Common myeloid progenitor, CD34-positive (primary cell): ENCODE data around the gene EFHB.
A peak's percentile ranks its signal among the peaks of the same experiment; 100 is the strongest.
"Not testable (repeated sequence)": the region's sequence is repeated elsewhere in the genome, so short reads cannot be mapped to it uniquely, and the experiment has no call there.

Experiments used
- CTCF ChIA-PET: fragments of 350-600 bp; sonication (Branson Sonifier 250); formaldehyde crosslinking; loops from one replicate; lab custom pipeline; 2021; ENCODE audit warnings: antibody characterized with exemption; lab: Charles Lee
- POLR2A ChIA-PET: fragments of 350-600 bp; sonication (Branson Sonifier 250); formaldehyde crosslinking; loops from one replicate; lab custom pipeline; 2021; ENCODE audit warnings: antibody characterized with exemption; lab: Charles Lee
- DNase-seq, 3 donors: peaks; one replicate each; pipeline versions ENCODE4 v3.0.0 to v3.0.0-alpha.2; 2013
- H3K27ac ChIP-seq, 2 experiments: 1 replicate in 1 of 2; 2 replicates in 1 of 2; pipeline ENCODE4 v1.7.0; 2013; ENCODE audit warnings: inconsistent platforms in 2 of 2, low read length in 2 of 2, mild to moderate bottlenecking in 2 of 2, low read depth in 1 of 2, moderate library complexity in 1 of 2; ENCODE audit not compliant: severe bottlenecking in 2 of 2, insufficient read depth in 1 of 2, poor library complexity in 1 of 2
- H3K27me3 ChIP-seq, 5 experiments: replicated peaks in 2 of 5; 1 replicate in 3 of 5; 2 replicates in 2 of 5; pipeline versions ENCODE4 v1.6.1 to v1.7.0; 2013; ENCODE audit warnings: low read length in 4 of 5, mild to moderate bottlenecking in 2 of 5, moderate library complexity in 2 of 5, inconsistent platforms in 1 of 5; ENCODE audit not compliant: insufficient read depth in 5 of 5, control insufficient read depth in 4 of 5
- H3K36me3 ChIP-seq, 4 experiments: 1 replicate in 2 of 4; 2 replicates in 2 of 4; pipeline versions ENCODE4 v1.6.1 to v1.7.0; 2013; ENCODE audit warnings: low read length in 3 of 4, control low read depth in 1 of 4, mild to moderate bottlenecking in 1 of 4; ENCODE audit not compliant: control insufficient read depth in 4 of 4, insufficient read depth in 4 of 4
- H3K4me1 ChIP-seq, 4 experiments: 1 replicate in 3 of 4; 2 replicates in 1 of 4; pipeline versions ENCODE4 v1.6.1 to v1.7.1; 2013; ENCODE audit warnings: low read length in 3 of 4, mild to moderate bottlenecking in 3 of 4, control low read depth in 1 of 4, inconsistent platforms in 1 of 4, moderate library complexity in 1 of 4; ENCODE audit not compliant: control insufficient read depth in 4 of 4, insufficient read depth in 4 of 4; ENCODE audit errors: control extremely low read depth in 1 of 4
- H3K4me3 ChIP-seq, 7 experiments: 1 replicate in 4 of 7; 2 replicates in 3 of 7; pipeline versions ENCODE4 v1.5.1 to v1.7.0; 2013; ENCODE audit warnings: mild to moderate bottlenecking in 7 of 7, low read length in 6 of 7, moderate library complexity in 6 of 7, inconsistent platforms in 2 of 7, low read depth in 2 of 7, control low read depth in 1 of 7; ENCODE audit not compliant: insufficient read depth in 4 of 7, control insufficient read depth in 1 of 7; ENCODE audit errors: extremely low read depth in 1 of 7
- H3K9me3 ChIP-seq, 5 experiments: 1 replicate in 4 of 5; 2 replicates in 1 of 5; pipeline versions ENCODE4 v1.6.1 to v1.7.1; 2013; ENCODE audit warnings: low read length in 4 of 5, mild to moderate bottlenecking in 2 of 5, inconsistent platforms in 1 of 5, low read depth in 1 of 5, moderate library complexity in 1 of 5; ENCODE audit not compliant: control insufficient read depth in 4 of 5, insufficient read depth in 2 of 5; ENCODE audit errors: control extremely low read depth in 1 of 5
- WGBS: methylation state at CpG from one replicate; pipeline ENCODE4 v1.1.5; 2013; ENCODE audit not compliant: insufficient coverage; 5-methylcytosine and 5-hydroxymethylcytosine counted together

EFHB gene

GRCh38 chr3:19866751-19867347 is 67.2 kb downstream of the EFHB start:
- peak; percentile 64 to 82 (median 76) for DNase-seq
- no peak overlapping the region for H3K27ac ChIP-seq
- CTCF ChIA-PET: interaction anchor here (0.7 to 5.2 kb wide), 22 partner anchors 10 to 877 kb away, joined by 3 to 34 read pairs (median 4); no protein-coding TSS in a partner anchor
- peaks cover 0 to 2% (median 0%) of the 10 kb centered on the region in 4 experiments for H3K4me1 ChIP-seq
- no peaks in the 10 kb centered on the region for H3K36me3 ChIP-seq
- no peak overlapping the region for H3K4me3 ChIP-seq
- H3K27me3 ChIP-seq: no peaks in the 10 kb centered on the region
- 0% methylated on average over 2 of the region's 7 CpGs for WGBS
- POLR2A ChIA-PET: interaction anchor here (0.5 to 0.6 kb wide), 2 partner anchors 148 to 196 kb away, joined by 3 to 4 read pairs; no protein-coding TSS in a partner anchor
- no peaks in the 10 kb centered on the region for H3K9me3 ChIP-seq

GRCh38 chr3:19855318-19855717 is 78.7 kb downstream of the EFHB start:
- 90% methylated on average over 11 of the region's 13 CpGs for WGBS
- H3K27me3 ChIP-seq, H3K36me3 ChIP-seq, H3K4me1 ChIP-seq, H3K4me3 ChIP-seq, POLR2A ChIA-PET, H3K27ac ChIP-seq, DNase-seq, CTCF ChIA-PET, H3K9me3 ChIP-seq: not testable (repeated sequence)

- H3K36me3 ChIP-seq, DNase-seq, H3K4me3 ChIP-seq, H3K9me3 ChIP-seq, H3K27me3 ChIP-seq, CTCF ChIA-PET, H3K4me1 ChIP-seq, H3K27ac ChIP-seq, POLR2A ChIA-PET: not testable (repeated sequence)
- 97% methylated on average over 7 of the region's 7 CpGs for WGBS
Measured at GRCh38 chr3:19846609-19847008, 87.4 kb downstream of the EFHB start.
